NK-92 (cell line): ENCODE data around the gene MARVELD3.
"Not testable (repeated sequence)": the region's sequence is repeated elsewhere in the genome, so short reads cannot be mapped to it uniquely, and the experiment has no call there.

ENCODE experiments used
- DNase-seq: peaks from one replicate; lab custom pipeline; 2025; ENCODE audit not compliant: unreplicated experiment; lab: John Stamatoyannopoulos, UW

MARVELD3 gene

GRCh38 chr16:71669926-71670536, 44.0 kb downstream of the MARVELD3 start:
- no peak for DNase-seq

GRCh38 chr16:71670537-71670936, 44.6 kb downstream of the MARVELD3 start:
- DNase-seq: no peak

GRCh38 chr16:71671165-71671564, 45.2 kb downstream of the MARVELD3 start:
- no peak for DNase-seq

GRCh38 chr16:71672125-71672524, 46.1 kb downstream of the MARVELD3 start:
- DNase-seq: no peak

- DNase-seq: no peak
These were observed 47.0 kb downstream of the MARVELD3 start for GRCh38 chr16:71672803-71673581.

GRCh38 chr16:71673582-71673973, 47.6 kb downstream of the MARVELD3 start:
- DNase-seq: no peak

GRCh38 chr16:71674229-71674628, 48.2 kb downstream of the MARVELD3 start:
- no peak for DNase-seq

GRCh38 chr16:71675380-71675779, 49.4 kb downstream of the MARVELD3 start:
- no peak for DNase-seq

- no peak for DNase-seq
These were observed 50.3 kb downstream of the MARVELD3 start for GRCh38 chr16:71676236-71676635.

GRCh38 chr16:71681360-71681759, 55.4 kb downstream of the MARVELD3 start:
- no peak for DNase-seq

GRCh38 chr16:71684280-71684679, 58.3 kb downstream of the MARVELD3 start:
- DNase-seq: not testable (repeated sequence)
